ENCODE data around the gene DLGAP1.
"Not testable (repeated sequence)": the region's sequence is repeated elsewhere in the genome, so short reads cannot be mapped to it uniquely, and the experiment has no call there.

Gene DLGAP1

DNA sequence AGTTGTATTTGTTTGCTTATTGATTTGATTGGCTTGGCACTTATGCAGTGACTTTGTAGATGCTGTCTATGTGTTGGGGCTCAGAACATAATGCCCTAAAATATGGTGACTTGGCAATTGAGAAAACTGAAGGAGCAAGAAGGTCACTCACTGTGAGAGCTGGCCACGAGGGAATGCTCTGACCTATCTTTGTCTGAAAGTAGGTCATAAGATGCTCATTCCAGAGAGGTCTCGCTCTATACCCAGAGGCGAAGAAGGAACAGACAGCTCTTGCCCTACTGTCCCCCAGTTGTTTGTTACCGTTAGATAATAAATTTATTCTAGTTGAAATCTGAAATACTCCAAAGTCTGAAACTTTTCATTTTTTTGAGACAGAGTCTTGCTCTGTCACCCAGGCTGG lies 846.6 kb downstream of the DLGAP1 start:
- TF ChIP-seq ZNF8 (CRISPR knock-in tag; IDR thresholded peaks at IDR 0.05) = no peak
- no peak for TF ChIP-seq TOX (CRISPR knock-in tag; IDR thresholded peaks at IDR 0.05; ENCODE audit: borderline replicate concordance)
- TF ChIP-seq CSRNP3 (CRISPR knock-in tag; IDR thresholded peaks at IDR 0.05) = no peak
- ATAC-seq = no peak

- not testable (repeated sequence) for ATAC-seq
These were observed 847.0 kb downstream of the DLGAP1 start for GRCh38 chr18:3608099-3608453.

GRCh38 chr18:3607309-3608098 lies 847.6 kb downstream of the DLGAP1 start:
- TF ChIP-seq PPARA (CRISPR knock-in tag; IDR thresholded peaks at IDR 0.05; ENCODE audit: borderline replicate concordance) = no peak
- no peak for TF ChIP-seq BACH2 (CRISPR knock-in tag; IDR thresholded peaks at IDR 0.05; ENCODE audit: borderline replicate concordance)
- no peak for TF ChIP-seq CSRNP3 (CRISPR knock-in tag; IDR thresholded peaks at IDR 0.05)
- no peak for TF ChIP-seq GLIS3 (CRISPR knock-in tag; IDR thresholded peaks at IDR 0.05)
- TF ChIP-seq ZFP30 (CRISPR knock-in tag; IDR thresholded peaks at IDR 0.05) = no peak
- no peak for TF ChIP-seq ZNF565 (CRISPR knock-in tag; conservative IDR thresholded peaks at IDR 0.05; ENCODE audit: low read depth)
- TF ChIP-seq TCF4 (CRISPR knock-in tag; IDR thresholded peaks at IDR 0.05; ENCODE audit: borderline replicate concordance) = no peak
- TF ChIP-seq ZFP3 (CRISPR knock-in tag; IDR thresholded peaks at IDR 0.05) = no peak
- no peak for TF ChIP-seq ZNF70 (CRISPR knock-in tag; IDR thresholded peaks at IDR 0.05)
- no peak for ATAC-seq

DNA sequence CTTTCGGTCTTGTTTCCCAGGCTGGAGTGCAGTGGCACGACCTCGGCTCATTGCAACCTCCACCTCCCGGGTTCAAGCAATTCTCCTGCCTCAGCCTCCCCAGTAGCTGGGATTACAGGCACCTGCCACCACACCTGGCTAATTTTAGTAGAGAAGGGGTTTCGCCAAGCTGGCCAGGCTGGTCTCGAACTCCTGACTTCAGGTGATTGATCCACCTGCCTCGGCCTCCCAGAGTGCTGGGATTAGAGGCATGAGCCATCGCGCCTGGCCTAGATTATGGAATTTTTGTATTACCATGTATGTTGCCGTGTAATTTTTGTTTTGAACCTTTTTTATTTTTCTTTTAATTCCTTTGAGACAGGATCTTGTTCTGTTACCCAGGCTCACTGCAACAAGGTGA lies 848.2 kb downstream of the DLGAP1 start:
- ATAC-seq = not testable (repeated sequence)

- ATAC-seq = peak; percentile 11
- TF ChIP-seq CREB5 (CRISPR knock-in tag; IDR thresholded peaks at IDR 0.05; ENCODE audit: low read depth) (no peak), TOX (CRISPR knock-in tag; IDR thresholded peaks at IDR 0.05; ENCODE audit: borderline replicate concordance) (0 out of 2 replicates have a peak, but pooled peaks have one; percentile 29), BACH2 (CRISPR knock-in tag; IDR thresholded peaks at IDR 0.05; ENCODE audit: borderline replicate concordance) (no peak)
These were observed 849.1 kb downstream of the DLGAP1 start for GRCh38 chr18:3605954-3606443.

- no peak for ATAC-seq
These were observed 849.6 kb downstream of the DLGAP1 start for GRCh38 chr18:3605486-3605952.

DNA sequence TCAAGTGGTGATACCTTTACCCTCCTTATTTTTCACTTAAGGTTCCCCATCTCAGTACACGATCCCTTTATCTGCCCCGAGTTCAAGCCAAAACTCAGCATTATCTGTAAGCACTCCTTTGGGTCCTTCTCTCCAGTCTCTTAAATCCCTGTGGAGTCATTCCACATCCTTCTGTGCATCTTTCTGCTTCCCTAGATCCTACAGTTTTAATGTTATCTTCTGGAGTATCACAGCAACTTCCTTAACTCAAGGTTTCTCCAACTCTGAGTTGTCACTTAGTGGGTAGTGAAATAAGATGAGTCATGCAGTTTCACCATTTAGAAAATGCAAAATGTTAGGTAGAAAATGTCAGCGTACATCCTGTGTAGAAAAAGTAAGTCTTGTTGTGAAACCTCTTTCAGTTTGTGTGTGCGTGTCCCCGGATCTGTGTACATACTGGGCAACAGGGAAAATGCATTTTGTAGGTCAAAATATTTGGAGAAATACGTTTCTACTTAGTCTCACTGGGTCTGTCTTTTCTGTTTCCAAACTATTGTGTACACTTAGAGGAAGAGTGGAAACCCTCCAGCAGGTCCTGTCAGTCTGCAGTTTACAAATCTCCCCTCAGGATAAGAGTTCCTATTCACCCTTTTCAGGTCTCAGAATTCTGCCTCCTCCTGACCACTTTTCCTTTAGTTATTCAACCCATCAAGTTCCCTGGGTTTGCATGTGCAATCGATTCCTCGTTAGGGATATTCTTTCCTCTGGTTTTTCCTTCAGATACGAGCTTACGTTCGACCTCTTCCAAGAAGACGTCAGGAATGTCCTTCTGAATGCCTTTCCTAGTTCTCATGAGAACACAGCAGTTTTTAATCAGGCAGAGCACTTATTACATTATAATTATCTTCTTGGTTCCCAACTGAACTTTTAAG lies 850.4 kb downstream of the DLGAP1 start:
- peak; percentile 71 for ATAC-seq
- TF ChIP-seq TCF4 (CRISPR knock-in tag; IDR thresholded peaks at IDR 0.05; ENCODE audit: borderline replicate concordance) = no peak
- TF ChIP-seq, protein P1, sequence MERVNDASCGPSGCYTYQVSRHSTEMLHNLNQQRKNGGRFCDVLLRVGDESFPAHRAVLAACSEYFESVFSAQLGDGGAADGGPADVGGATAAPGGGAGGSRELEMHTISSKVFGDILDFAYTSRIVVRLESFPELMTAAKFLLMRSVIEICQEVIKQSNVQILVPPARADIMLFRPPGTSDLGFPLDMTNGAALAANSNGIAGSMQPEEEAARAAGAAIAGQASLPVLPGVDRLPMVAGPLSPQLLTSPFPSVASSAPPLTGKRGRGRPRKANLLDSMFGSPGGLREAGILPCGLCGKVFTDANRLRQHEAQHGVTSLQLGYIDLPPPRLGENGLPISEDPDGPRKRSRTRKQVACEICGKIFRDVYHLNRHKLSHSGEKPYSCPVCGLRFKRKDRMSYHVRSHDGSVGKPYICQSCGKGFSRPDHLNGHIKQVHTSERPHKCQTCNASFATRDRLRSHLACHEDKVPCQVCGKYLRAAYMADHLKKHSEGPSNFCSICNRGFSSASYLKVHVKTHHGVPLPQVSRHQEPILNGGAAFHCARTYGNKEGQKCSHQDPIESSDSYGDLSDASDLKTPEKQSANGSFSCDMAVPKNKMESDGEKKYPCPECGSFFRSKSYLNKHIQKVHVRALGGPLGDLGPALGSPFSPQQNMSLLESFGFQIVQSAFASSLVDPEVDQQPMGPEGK (CRISPR knock-in tag; IDR thresholded peaks at IDR 0.05; ENCODE audit: borderline replicate concordance) = peak; percentile 52
- TF ChIP-seq TSHZ2 (CRISPR knock-in tag; IDR thresholded peaks at IDR 0.05) = no peak
- TF ChIP-seq SNAI2 (CRISPR knock-in tag; IDR thresholded peaks at IDR 0.05) = peak; percentile 15; the same call in 1 of the 2 replicates
- no peak for TF ChIP-seq POU6F1 (CRISPR knock-in tag; IDR thresholded peaks at IDR 0.05; ENCODE audit: borderline replicate concordance, low read depth)
- no peak for TF ChIP-seq ARNTL (CRISPR knock-in tag; IDR thresholded peaks at IDR 0.05; ENCODE audit: borderline replicate concordance, low read depth)

More at GRCh38 chr18:3605486-3605952, 849.6 kb downstream of the DLGAP1 start:
- TF ChIP-seq ESRRG (CRISPR knock-in tag; IDR thresholded peaks at IDR 0.05) = no peak
- TF ChIP-seq GLIS3 (CRISPR knock-in tag; IDR thresholded peaks at IDR 0.05) = 0 out of 2 replicates have a peak, but pooled peaks have one; percentile 25

Measured in SK-N-SH treated with all-trans-retinoic acid at 6 μM for 48 hours (cell line).